ENCODE data around the gene ATG2B. TPM values are rescaled to one million over a fixed set of nuclear protein-coding genes. Genes with fewer than 3 reads are reported as not detected.

ATG2B gene
- total RNA-seq, 1 donor from 2014 or later: 21.0 TPM

DNA sequence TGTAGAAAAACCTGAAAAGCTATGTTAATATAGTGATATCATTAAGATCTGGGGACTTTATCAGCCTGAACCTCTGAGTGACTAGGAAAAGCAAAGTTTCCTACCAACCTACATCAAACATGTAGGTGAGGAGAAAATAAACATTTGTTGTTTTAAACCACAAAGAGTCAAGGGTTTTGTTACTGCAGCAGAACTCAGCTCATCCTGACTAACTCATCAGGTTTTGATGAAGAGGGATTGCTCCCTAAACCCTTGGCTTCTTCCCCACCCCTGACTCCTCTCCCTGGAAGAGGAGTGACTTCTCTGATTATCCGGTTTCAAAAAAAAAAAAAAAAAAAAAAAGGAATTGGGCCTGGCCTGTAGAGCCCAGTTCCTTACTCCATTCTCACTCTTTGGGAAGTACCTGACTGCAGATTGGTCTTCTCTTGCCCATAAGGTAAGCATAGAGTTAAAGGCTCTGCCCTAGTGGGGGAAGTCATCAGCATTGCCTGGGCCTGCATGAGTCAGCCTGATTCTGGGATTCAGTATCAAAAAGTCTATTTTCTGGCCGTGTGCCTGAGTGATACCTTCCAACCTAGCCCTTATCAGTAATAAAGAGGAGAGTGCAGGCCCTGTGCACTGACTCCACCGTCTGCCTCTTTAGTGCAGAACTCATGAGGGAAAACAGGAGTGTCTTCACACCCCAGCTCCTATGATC is 90.2 kb downstream of the ATG2B start:
- POLR2A ChIA-PET: no interaction called here

DNA sequence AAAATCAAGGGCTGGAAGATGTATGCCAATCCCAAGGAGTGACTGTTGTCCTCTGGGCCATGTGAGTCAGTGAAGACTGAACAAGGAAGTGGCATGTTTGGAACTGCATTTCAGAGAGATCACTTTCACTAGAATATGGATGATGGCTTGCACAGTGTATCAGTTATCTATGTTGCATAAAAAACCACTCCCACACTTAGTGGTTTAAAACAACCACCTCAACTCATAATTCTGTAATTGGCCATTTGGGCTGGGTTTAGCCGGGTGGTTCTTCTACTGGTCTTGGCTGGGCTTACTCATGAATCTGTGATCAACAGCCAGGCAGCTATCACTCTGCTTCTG is 91.7 kb downstream of the ATG2B start:
- peaks cover 2% of the 10 kb centered on the region for H3K4me1 Mint-ChIP-seq
- ChIA-PET CTCF (no interaction called here), POLR2A (no interaction called here)
- H3K9me3 Mint-ChIP-seq: no peaks in the 10 kb centered on the region
- H3K27ac Mint-ChIP-seq: no peak overlapping the region
- no peaks in the 10 kb centered on the region for H3K36me3 Mint-ChIP-seq (ENCODE audit: low read depth)
- no peak overlapping the region for H3K4me3 Mint-ChIP-seq
- intact Hi-C loops (cut with micrococcal nuclease): no loop called here
- no peak for DNase-seq
- no peak for ATAC-seq (ENCODE audit: low read depth)
- peaks cover 5% of the 10 kb centered on the region for H3K27me3 Mint-ChIP-seq
- TF ChIP-seq, protein P1, sequence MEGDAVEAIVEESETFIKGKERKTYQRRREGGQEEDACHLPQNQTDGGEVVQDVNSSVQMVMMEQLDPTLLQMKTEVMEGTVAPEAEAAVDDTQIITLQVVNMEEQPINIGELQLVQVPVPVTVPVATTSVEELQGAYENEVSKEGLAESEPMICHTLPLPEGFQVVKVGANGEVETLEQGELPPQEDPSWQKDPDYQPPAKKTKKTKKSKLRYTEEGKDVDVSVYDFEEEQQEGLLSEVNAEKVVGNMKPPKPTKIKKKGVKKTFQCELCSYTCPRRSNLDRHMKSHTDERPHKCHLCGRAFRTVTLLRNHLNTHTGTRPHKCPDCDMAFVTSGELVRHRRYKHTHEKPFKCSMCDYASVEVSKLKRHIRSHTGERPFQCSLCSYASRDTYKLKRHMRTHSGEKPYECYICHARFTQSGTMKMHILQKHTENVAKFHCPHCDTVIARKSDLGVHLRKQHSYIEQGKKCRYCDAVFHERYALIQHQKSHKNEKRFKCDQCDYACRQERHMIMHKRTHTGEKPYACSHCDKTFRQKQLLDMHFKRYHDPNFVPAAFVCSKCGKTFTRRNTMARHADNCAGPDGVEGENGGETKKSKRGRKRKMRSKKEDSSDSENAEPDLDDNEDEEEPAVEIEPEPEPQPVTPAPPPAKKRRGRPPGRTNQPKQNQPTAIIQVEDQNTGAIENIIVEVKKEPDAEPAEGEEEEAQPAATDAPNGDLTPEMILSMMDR (IDR thresholded peaks at IDR 0.05): no peak

More for the DNA sequence above, 90.2 kb downstream of the ATG2B start:
- intact Hi-C loops (cut with micrococcal nuclease): no loop called here
- no peaks in the 10 kb centered on the region for H3K36me3 Mint-ChIP-seq (ENCODE audit: low read depth)
- H3K4me1 Mint-ChIP-seq: peaks cover 2% of the 10 kb centered on the region
- TF ChIP-seq, protein P1 (IDR thresholded peaks at IDR 0.05): no peak
- no peak overlapping the region for H3K4me3 Mint-ChIP-seq
- no peak for ATAC-seq (ENCODE audit: low read depth)
- CTCF ChIA-PET: interaction anchor here (1.5 to 2.1 kb wide), 3 partner anchors 13 to 172 kb away, joined by 3 to 8 read pairs (median 7); no protein-coding TSS in a partner anchor
- no peak for DNase-seq
- peaks cover 2% of the 10 kb centered on the region for H3K27me3 Mint-ChIP-seq
- H3K9me3 Mint-ChIP-seq: peaks cover 3% of the 10 kb centered on the region
- no peak overlapping the region for H3K27ac Mint-ChIP-seq

DNA sequence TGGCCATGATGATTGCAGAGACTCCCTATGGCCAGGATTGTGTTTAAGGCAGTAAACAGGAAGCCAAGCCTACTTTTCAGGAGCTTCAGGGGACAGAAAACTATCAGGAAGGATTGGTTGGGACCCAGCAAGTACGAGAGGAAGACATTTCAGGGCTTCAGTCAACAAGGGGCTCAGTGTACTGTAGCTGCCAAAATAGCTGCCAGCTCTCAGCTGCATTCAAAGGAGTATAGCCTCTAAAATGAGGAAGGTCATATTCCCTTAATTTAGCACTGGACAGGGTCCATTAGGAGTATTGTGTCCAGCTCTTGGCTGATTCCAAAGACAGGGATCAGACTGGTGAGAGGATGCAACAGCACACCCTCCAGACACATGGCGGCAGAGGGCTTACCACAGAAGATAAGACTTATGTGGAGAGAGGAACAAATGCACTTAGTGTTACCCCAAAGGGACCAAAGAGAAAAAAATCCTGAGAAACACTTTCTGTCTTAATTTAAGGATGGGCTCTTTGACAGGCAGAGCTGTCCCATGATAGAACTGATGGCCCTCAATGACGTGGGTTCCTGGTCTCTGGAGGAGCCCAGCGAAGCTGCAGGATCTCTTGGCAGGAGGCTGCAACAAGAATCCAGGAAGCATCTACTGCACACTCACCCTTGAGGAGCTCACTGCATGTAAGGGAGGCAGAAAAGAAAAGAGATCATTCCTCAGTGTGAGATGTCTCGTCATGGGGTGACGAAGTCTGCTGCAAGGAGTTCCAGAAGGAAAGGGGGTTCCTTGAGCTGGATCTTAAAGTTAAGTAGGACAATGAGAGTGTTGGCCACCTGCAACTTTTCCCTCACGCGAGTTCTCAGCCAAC is 92.3 kb downstream of the ATG2B start:
- H3K36me3 Mint-ChIP-seq (ENCODE audit: low read depth): no peaks in the 10 kb centered on the region
- intact Hi-C loops (cut with micrococcal nuclease): no loop called here

DNA sequence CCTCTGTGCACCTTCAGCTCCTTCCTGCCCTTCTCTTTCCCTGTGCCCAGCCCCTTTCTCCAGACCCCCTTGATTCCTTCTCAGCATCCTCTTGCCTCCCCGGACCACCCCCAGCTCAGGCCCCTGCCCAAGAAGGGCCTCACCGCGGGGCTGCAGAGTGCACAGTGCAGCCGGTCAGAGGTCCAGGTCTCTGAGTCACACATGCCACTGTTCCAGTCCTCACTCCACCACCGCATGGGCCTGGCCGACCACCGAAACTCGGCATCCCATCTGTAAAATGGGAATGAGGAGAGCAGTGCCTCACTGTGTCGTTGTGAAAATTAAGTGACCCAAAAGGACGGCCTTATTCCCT is 93.8 kb downstream of the ATG2B start:
- ATAC-seq (ENCODE audit: low read depth): no peak
- POLR2A ChIA-PET: no interaction called here
- intact Hi-C loops (cut with micrococcal nuclease): no loop called here
- DNase-seq: no peak
- H3K4me1 Mint-ChIP-seq: no peaks in the 10 kb centered on the region
- H3K36me3 Mint-ChIP-seq (ENCODE audit: low read depth): no peaks in the 10 kb centered on the region
- TF ChIP-seq, protein P1 (IDR thresholded peaks at IDR 0.05): no peak
- H3K27ac Mint-ChIP-seq: no peak overlapping the region
- no peaks in the 10 kb centered on the region for H3K9me3 Mint-ChIP-seq
- no peak overlapping the region for H3K4me3 Mint-ChIP-seq
- CTCF ChIA-PET: no interaction called here
- peaks cover 10% of the 10 kb centered on the region for H3K27me3 Mint-ChIP-seq

More for the DNA sequence above, 92.3 kb downstream of the ATG2B start:
- TF ChIP-seq, protein P1 (IDR thresholded peaks at IDR 0.05): no peak
- Mint-ChIP-seq H3K4me1 (peaks cover 2% of the 10 kb centered on the region), H3K4me3 (no peak overlapping the region), H3K27ac (no peak overlapping the region), H3K27me3 (peaks cover 8% of the 10 kb centered on the region), H3K9me3 (no peaks in the 10 kb centered on the region)
- ChIA-PET CTCF (no interaction called here), POLR2A (no interaction called here)
- DNase-seq (no peak), ATAC-seq (ENCODE audit: low read depth) (no peak)
